ENCODE measurements around the gene WIPI1. TPM values are rescaled to one million over a fixed set of nuclear protein-coding genes. Genes with fewer than 3 reads are reported as not detected.

The WIPI1 gene
- total and polyA plus RNA-seq, 3 donors from 2014 or later: 25.4 to 38.3 (median 26.8) TPM

DNA sequence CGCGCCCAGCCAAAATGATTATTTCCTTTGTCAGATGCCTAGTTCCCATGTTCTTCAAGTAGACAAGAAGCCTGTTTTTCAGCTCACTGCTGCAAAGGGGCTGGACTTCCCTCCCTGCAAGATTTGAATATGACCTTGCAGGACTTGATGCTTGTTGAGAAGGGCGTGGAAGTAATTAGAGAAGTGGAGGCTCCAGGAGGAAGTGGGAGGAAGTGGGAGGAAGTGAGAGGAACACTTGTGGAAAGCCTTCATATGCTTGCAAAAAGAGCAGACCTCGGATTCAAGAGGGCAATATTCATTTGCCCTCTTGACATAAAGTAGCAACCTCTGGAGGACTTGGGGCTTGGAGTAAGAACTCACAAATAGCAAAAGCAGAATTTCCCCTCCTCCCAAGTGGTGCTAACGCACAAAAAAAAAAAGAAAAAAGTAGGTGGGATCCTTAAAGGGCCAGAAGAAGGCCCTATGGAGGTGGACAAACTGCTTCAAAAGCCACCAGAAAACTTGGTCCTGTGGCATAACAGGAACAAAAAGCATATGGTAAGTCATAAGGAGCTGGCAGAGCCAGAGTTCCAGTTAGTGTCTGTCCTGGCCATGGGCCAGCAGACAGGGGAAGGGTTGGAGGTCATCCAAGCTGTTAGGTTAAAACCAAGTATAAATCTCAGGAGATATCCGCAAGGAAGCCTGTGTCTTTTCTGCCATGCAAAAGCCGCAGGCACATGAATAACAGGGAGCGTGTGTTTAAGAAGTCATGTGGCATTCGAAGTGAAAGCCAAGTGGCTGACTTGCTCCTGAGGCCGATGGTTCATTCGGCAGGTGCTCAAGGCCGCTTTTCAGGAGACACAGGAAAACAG is 34.3 kb upstream of the WIPI1 start:
- TF ChIP-seq, protein P1, sequence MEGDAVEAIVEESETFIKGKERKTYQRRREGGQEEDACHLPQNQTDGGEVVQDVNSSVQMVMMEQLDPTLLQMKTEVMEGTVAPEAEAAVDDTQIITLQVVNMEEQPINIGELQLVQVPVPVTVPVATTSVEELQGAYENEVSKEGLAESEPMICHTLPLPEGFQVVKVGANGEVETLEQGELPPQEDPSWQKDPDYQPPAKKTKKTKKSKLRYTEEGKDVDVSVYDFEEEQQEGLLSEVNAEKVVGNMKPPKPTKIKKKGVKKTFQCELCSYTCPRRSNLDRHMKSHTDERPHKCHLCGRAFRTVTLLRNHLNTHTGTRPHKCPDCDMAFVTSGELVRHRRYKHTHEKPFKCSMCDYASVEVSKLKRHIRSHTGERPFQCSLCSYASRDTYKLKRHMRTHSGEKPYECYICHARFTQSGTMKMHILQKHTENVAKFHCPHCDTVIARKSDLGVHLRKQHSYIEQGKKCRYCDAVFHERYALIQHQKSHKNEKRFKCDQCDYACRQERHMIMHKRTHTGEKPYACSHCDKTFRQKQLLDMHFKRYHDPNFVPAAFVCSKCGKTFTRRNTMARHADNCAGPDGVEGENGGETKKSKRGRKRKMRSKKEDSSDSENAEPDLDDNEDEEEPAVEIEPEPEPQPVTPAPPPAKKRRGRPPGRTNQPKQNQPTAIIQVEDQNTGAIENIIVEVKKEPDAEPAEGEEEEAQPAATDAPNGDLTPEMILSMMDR (IDR thresholded peaks at IDR 0.05): no peak
- no peak for TF ChIP-seq POLR2A (IDR thresholded peaks at IDR 0.05)
- peaks cover 35% of the 10 kb centered on the region for H3K4me1 ChIP-seq
- 21 to 25% methylated on average over 12 of the region's 12 CpGs for WGBS, 2 donors
- no peak overlapping the region for H3K4me3 ChIP-seq
- H3K27ac ChIP-seq: peak overlapping the region; percentile 16 to 36
- H3K9me3 ChIP-seq: no peaks in the 10 kb centered on the region
- intact Hi-C loops (cut with DNase I; ENCODE audit: low total_unique reads): no loop called here
- H3K36me3 ChIP-seq (ENCODE audit: low read depth, missing control alignments): no peaks in the 10 kb centered on the region
- H3K27me3 ChIP-seq: no peaks in the 10 kb centered on the region
- DNase-seq: peak; percentile 74

DNA sequence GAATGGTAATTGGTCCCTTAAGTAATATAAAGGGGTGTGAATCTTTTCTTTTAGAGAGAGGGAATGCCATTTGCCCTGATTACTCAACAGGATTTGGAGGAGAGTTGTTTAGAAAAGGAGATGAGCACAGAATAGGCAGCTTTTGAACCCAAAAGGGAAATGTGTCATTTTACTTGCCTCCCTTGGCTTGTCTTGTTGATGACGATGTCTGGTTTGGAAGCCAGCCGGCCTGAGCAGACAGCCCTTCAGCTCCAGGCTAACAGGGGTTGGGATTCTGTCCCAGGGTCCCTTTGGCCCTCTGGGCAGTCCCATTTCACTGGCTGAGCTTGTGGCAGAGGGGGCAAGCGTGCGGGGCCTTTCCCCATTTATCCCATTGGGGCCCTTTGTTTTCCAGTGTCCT is 32.6 kb upstream of the WIPI1 start:
- WGBS, 2 donors: 73 to 86% methylated on average over 4 of the region's 4 CpGs
- no peak overlapping the region for H3K4me3 ChIP-seq
- no peak for TF ChIP-seq POLR2A (IDR thresholded peaks at IDR 0.05)
- TF ChIP-seq, protein P1 (IDR thresholded peaks at IDR 0.05): no peak
- no peaks in the 10 kb centered on the region for H3K36me3 ChIP-seq (ENCODE audit: low read depth, missing control alignments)
- peaks cover 37% of the 10 kb centered on the region for H3K4me1 ChIP-seq
- intact Hi-C loops (cut with DNase I; ENCODE audit: low total_unique reads): no loop called here
- no peak for DNase-seq
- no peaks in the 10 kb centered on the region for H3K27me3 ChIP-seq
- H3K27ac ChIP-seq: no peak overlapping the region
- H3K9me3 ChIP-seq: no peaks in the 10 kb centered on the region

DNA sequence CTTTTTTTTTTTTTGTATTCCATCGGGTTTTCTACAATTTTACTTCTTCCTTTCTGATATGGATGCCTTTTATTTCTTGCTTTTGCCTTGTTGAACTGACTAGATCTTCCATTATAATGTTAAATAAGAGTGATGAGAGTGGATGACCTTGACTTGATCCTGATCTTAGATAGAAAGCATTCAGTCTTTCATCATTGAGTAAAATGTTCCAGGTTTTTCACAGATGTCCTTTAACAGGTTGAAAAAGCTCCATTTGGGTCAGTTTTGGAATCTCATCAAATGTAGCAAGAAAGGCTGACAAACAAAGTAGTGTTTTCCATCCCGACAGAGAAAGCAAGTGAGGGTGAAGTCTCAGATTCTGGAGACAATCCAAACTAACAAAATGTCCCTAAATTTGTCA is 27.2 kb upstream of the WIPI1 start:
- H3K27me3 ChIP-seq: no peaks in the 10 kb centered on the region
- TF ChIP-seq POLR2A (IDR thresholded peaks at IDR 0.05): no peak
- TF ChIP-seq, protein P1 (IDR thresholded peaks at IDR 0.05): no peak
- H3K4me3 ChIP-seq: no peak overlapping the region
- intact Hi-C loops (cut with DNase I; ENCODE audit: low total_unique reads): no loop called here
- H3K27ac ChIP-seq: peak overlapping the region; percentile 27 to 68
- no peaks in the 10 kb centered on the region for H3K36me3 ChIP-seq (ENCODE audit: low read depth, missing control alignments)
- H3K4me1 ChIP-seq: peaks cover 10% of the 10 kb centered on the region
- no peak for DNase-seq
- H3K9me3 ChIP-seq: no peaks in the 10 kb centered on the region
- WGBS, 2 donors: 32 to 36% methylated on average over 2 of the region's 2 CpGs

GRCh38 chr17:68482576-68483041 is 25.3 kb upstream of the WIPI1 start:
- 36 to 52% methylated on average over 4 of the region's 4 CpGs for WGBS, 2 donors
- TF ChIP-seq POLR2A (IDR thresholded peaks at IDR 0.05): no peak
- TF ChIP-seq, protein P1 (IDR thresholded peaks at IDR 0.05): no peak

More at GRCh38 chr17:68482576-68483041, 25.3 kb upstream of the WIPI1 start:
- H3K36me3 ChIP-seq (ENCODE audit: low read depth, missing control alignments): no peaks in the 10 kb centered on the region
- no peaks in the 10 kb centered on the region for H3K9me3 ChIP-seq
- H3K4me1 ChIP-seq: peaks cover 10% of the 10 kb centered on the region
- DNase-seq: no peak
- H3K4me3 ChIP-seq: no peak overlapping the region
- H3K27me3 ChIP-seq: no peaks in the 10 kb centered on the region
- no peak overlapping the region for H3K27ac ChIP-seq
- intact Hi-C loops (cut with DNase I; ENCODE audit: low total_unique reads): no loop called here

Measured in testis (tissue), 3 donors.